HG03095 (cell line): ENCODE measurements around the gene SELENON.

ENCODE experiments used
- ATAC-seq: cut with Tn5 transposase; IDR thresholded peaks from one replicate; pipeline ENCODE4 v1.9.1; 2021; ENCODE audit warnings: moderate library complexity; ENCODE audit not compliant: unreplicated experiment

Gene SELENON

DNA sequence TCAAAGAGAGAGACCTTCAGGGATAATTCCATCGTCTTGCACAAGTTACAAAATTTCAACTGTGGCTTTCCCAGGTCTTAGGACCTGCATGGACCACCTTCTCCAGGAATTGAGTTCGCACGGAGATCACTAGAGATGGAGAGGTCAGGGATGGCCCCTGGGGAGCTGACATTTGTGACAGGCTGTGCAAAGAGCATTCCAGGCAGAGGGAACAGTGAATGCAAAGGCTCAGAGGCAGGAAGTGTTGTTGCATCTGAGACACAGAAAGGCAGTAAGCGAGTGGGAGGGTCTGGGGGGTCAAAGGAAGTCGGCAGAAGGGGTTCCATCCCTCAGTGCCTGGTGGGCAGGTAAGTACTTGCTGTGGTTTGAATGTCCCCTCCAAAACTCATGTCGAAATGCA is 9.5 kb upstream of the SELENON start:
- ATAC-seq: no peak

GRCh38 chr1:25792115-25792514 is 7.9 kb upstream of the SELENON start:
- ATAC-seq: no peak

GRCh38 chr1:25793585-25794170 is 6.3 kb upstream of the SELENON start:
- ATAC-seq: no peak

DNA sequence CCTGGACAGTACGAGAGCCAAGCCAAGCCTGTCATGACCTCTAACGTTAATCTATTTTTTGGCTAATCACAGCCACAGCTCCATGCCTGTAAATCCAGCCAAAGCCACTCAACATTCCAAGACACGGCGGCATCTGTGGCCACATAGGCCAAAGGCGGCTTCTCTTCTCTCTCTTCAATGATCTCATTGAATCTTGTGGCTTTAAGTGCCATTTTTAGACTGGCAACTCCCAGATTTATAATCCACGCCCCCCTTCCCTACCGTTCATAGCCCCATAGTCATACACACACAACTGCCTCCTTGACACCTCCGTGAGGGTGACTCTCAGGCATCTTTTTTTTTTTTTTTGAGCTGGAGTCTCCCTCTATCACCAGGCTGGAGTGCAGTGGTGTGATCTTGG is 5.7 kb upstream of the SELENON start:
- no peak for ATAC-seq

DNA sequence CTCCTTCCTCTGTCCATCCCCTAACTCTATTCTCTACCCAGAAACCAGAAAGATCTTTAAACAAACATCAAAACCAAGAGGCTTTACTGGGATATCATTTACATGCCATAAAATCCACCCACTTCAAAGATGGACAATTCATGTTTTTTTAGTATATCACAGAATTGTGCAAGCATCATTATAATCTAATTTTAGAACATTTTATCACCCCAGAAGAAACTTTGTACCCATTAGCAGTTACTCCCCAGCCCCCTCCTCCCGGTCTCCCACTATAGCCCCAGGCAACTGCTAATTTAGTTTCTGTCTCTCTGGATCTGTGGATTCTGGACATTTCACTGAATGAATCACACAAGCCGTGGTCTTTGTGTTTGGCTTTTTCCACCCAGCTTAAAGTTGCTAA is 4.8 kb upstream of the SELENON start:
- ATAC-seq: no peak

GRCh38 chr1:25795946-25796810 is 3.8 kb upstream of the SELENON start:
- no peak for ATAC-seq

DNA sequence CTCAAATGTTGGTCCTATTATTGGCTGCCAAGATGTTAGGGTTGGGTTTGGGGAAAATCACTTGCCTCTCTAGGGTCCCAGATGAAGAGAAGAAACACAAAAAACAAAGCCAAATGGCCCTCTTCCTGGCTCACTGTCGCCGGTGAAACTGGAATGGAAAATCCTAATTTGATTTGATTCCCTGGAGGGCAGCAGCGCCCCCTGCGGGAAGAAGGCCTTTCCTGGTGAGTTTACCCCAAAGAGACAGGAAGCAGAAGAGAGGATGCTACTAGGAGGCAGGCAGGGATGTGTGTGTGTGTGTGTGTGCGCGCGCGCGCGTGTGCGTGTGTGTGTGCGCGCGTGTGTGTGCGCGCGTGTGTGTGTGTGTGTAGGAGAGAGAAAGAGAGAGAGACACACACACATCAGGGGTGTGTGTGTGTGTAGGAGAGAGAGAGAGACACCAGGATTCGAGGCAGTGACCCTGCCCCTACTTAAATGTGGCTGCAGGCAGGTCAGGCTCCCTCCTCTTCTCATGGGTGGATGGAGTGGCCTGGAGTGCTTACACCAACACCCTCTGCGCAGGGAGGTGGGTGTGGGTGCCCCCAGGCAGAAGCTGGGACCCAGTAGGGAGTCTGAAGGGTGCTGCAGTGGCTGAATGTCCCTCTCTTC is 3.1 kb upstream of the SELENON start:
- ATAC-seq: no peak

DNA sequence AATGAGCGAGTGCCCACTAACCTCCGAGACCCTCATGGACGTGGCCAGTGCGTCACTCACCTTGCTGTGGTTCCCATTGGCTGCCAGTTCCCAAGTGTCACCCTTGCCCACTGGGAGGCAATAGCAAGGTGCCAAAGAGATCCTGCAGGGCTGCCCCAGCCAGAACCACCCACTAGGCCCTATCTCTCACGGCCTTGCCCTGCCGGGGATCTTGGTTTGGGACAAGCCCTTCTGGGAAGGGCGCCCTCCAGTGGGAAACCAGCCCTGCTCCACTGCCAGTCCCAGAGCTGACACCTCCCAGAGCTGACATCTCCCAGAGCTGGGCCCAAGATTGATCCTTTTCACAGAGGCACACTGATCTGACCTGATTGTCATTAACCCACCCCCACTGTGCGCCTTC is 2.1 kb upstream of the SELENON start:
- no peak for ATAC-seq

DNA sequence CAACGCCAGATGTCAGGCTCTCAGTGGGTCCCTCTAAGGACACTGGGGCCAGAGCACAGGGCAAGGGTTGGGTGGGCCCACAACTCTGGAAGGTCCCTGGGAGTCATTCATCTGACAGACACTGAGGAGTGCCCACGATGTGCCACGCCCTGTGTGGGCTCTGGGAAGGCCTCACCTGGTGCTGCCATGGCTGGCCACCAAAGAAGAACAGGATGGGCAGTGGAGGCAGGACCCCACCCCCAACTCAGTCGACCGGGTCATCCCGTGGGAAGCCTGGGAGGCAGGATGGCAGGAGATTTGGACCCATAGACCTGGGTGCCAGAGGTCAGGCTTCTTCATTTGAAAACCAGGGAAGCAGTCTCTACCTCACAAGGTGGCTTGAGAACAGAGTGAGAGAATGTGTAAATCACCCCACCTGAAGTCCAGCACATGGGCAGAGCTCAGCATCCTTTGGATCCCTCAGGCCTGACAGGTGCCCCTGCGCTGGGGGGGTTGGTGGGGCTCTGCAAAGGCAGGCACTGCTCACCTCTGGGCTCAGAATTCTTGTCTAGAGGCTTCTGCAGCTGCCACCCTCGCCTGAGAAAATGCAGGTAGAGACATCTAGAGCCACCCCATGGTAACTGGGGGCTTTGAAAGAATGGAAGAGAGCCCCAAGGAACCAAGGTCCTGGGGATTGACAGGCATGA is 1.2 kb upstream of the SELENON start:
- ATAC-seq: no peak

GRCh38 chr1:25799352-25799934 is 550 bp upstream of the SELENON start:
- no peak for ATAC-seq

DNA sequence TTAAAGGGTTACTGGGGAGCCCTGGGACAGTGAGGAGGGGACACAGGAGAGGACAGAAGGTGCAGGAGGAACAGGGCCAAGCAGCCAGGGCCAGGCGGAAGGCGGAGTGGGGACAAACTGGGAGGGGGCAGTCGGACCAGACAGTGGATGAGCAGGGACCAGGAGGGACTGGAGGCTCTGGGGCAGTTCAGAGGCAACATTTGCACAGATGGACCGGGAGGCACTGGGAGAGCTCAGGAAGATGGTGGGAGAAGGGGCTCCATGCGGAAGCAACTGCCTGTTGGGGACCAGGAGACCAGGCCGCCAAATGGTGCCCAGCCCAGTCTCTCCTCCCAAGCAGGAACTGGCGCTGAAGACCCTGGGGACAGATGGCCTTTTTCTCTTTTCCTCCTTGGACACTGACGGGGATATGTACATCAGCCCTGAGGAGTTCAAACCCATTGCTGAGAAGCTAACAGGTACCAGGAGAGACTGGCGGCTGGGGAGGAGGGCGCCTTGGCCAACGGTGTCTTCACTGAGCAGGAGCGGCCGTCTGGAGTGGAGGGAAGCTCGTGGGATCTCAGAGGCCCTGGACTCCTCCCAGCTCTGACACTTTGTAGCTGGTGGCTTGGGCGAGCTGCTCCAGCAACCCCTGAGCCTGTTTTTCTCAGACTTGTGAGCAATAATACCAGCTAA is 847 bp downstream of the SELENON start:
- no peak for ATAC-seq

DNA sequence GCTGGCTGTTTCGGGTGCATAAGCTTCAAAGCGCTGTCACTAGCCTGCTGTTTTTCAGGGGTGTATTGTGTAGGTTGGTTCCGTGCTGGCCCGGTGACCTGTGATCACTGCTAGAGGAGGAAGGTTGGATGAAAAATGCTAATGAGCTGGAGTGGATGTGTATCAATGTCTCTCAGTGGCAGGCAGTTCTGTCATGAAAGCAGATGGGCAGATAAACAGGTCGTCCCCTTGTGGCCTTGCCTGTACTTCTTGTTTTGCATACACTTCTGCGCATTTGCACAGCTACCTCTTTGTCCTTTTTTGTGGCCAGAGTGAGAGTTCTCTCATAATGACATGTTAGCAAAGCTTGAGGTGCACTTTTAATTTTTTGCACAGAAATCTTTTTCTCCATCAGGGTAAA is 2.9 kb downstream of the SELENON start:
- ATAC-seq: peak; percentile 53

DNA sequence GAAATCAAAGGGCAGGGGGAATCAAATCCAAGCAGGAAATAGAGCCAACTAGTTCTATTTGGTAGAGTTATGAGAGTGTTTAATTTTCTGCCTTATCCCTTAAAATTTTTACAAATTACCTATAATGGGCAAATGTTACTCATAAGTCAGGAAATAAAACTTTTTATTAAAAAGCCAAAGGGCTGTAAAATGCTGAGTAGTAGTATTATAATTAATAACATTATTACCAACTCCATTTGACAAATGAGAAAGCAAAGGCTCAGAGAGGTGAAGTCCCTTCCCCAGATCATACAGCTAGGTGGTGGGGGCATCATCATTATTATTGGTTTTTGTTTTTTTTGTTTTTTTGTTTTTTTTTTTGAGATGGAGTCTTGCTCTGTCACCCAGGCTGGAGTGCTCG is 3.4 kb downstream of the SELENON start:
- ATAC-seq: no peak

GRCh38 chr1:25804244-25804963 is 4.4 kb downstream of the SELENON start:
- peak; percentile 46 for ATAC-seq

DNA sequence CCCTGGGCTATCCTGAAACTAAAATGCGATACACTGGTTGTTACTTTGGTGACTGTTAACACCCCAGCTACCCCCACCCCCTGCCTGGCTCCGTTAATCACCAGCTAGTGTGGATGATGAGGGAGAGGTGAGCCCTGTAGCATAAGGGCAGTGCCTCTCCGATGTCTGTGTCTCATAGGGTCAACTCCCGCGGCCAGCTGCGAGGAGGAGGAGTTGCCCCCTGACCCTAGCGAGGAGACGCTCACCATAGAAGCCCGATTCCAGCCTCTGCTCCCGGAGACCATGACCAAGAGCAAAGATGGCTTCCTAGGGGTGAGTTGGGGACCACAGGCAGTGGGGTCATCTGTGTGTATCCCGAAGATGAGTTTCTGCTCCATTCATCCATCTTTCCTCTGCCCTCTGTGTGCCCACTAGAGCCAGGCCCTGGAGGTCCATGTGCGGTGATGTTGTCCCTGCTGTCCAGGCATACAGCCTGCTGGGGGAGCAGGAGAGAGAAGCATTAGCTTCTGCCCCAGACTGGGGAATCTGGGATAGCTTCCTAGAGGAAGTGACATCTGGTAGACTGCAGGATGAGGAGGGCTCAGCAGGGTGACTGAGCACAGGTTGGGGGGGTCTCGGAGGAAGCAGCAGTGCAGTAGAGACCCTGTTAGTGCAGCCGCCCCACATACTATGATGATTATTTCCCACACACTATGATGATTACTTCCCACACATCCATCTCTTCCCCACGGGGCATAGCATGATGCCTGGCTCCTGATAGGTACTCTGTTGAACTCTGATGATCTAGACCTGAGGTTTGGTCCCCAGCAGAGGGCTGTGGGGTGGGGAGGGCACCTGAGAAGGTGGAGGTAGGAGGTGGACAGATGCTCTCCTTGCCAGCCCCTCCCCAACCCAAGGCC is 5.2 kb downstream of the SELENON start:
- ATAC-seq: no peak

GRCh38 chr1:25805863-25806225 is 5.9 kb downstream of the SELENON start:
- ATAC-seq: no peak

DNA sequence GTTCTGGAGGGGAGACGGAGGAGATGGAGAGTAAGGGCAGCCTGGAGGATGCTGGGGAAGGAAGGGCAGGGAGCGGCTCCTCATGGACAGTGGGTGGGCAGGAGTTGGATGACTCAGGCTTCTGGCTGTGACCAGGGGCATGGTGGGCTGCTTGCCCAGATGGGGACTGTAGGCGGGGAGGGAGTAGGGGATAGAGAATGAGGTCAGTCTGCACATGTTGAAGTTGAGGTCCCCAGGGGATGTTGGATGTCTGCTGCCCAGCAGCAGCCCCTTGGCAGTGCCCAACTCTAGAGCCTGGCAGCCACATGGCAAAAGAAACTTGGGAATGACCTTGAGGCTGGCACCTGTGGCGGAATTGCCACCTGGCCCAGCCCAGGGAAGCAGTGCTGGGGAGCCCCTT is 6.4 kb downstream of the SELENON start:
- no peak for ATAC-seq

DNA sequence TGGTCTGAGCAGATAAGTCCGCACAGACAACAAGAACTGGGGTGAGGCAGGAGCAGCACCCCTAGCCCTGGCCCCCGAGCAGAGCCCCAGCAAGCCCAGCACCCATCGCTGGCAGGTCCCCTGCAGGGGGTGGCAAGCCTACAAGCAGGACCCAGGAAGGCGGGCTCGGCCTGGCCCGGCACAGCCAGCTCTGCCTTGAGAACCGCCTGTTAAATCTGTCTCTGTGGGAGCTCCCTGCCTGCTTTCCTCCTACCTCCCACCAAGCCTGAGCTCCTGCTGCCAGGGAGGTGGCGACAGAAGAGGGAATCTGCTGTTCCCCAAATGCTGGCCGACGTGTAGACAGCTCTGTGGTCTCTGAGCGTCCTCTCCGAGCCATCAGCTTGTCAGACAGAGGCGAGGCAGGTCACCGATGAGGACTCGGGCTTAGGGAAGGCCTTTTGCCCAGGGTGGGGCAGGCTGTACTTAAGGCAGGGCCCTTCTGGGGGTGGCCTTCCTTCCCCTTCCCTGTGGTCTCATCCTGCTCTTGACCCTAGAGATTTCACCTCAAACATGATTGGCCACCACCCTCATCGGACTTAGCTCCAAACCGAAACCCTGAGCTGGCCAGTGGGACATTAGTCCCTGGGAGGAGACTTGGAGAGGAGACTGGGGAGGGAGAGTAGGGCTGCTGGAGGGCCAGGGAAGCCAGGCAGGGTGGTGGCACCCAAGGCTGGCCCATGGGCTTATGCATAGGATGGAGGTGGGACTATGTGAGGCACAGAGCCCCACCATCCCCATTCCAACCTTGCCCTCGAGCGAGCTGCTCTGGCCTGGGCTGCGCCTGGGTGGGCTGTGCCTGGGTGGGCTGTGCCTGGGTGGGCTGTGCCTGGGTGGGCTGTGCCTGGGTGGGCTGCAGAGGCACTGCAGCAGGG is 7.7 kb downstream of the SELENON start:
- no peak for ATAC-seq
